Stimulated activated CD8-positive, alpha-beta memory T cell treated with anti-CD3 and anti-CD28 coated beads, Interleukin-15, amount 100 ng/mL, for 24 hours (primary cell): ENCODE measurements around the gene ROR2.

Experiments used
- DNase-seq: peaks from one replicate; pipeline ENCODE4 v3.0.0-alpha.2; 2020; ENCODE audit warnings: low read depth

The ROR2 gene

DNA sequence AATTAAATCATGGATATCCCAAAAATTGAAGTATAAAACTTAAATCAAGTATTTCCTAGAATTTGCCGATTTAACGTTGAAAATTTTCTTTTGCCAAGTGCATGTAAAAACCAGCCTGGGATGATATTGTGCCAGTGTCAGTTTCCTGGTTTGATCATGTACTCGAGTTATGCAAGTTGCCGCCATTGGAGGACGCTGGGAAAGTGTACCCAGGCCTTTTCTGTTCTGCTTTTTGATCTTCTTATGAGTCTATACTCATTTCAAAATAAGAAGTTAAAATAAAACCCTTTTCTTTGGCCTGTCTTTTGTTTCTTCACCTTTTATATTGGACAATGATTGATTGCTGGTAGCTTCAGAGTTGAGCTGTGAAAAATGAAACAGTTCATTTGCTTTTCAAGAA lies 433.3 kb downstream of the ROR2 start:
- DNase-seq = no peak

DNA sequence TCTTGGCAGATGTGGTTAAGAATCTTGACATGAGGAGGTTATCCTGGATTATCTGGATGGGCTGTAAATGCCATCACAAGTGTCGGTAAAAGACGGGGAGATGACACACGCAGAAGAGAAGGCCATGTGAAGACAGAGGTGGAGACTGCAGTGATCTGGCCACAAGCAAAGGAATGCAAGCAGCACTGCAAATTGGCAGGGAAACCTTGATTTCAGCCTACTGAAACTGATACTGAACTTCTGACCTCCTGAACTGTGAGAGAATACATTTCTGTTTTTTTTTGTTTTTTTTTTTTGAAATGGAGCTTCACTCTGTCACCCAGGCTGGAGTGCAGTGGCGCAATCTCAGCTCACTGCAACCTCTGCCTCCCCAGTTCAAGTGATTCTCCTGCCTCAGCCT lies 433.9 kb downstream of the ROR2 start:
- DNase-seq = no peak

GRCh38 chr9:91515074-91515687 lies 434.8 kb downstream of the ROR2 start:
- DNase-seq = no peak
